ENCODE data around the gene RANBP1. TPM values are rescaled to one million over a fixed set of nuclear protein-coding genes. Genes with fewer than 3 reads are reported as not detected.
A peak's percentile ranks its signal among the peaks of the same experiment; 100 is the strongest.

The RANBP1 gene
- total and polyA plus RNA-seq, 9 of the 15 experiments (the other 6 are each of a cell fraction or from before 2014, with no cell fraction given), result 162 to 2,891 (median 1,289) TPM

- peak; percentile 54; the same call in 1 of the 2 replicates for TF ChIP-seq ZNF280B (CRISPR knock-in tag; IDR thresholded peaks at IDR 0.05)
- TF ChIP-seq, protein P1, sequence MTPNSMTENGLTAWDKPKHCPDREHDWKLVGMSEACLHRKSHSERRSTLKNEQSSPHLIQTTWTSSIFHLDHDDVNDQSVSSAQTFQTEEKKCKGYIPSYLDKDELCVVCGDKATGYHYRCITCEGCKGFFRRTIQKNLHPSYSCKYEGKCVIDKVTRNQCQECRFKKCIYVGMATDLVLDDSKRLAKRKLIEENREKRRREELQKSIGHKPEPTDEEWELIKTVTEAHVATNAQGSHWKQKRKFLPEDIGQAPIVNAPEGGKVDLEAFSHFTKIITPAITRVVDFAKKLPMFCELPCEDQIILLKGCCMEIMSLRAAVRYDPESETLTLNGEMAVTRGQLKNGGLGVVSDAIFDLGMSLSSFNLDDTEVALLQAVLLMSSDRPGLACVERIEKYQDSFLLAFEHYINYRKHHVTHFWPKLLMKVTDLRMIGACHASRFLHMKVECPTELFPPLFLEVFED (CRISPR knock-in tag; conservative IDR thresholded peaks at IDR 0.05), result 0 out of 2 replicates have a peak, but pooled peaks have one; percentile 1
- no peak for TF ChIP-seq MYBL2 (IDR thresholded peaks at IDR 0.05; ENCODE audit: low read depth)
- no peak for TF ChIP-seq MYBL2 (CRISPR knock-in tag; IDR thresholded peaks at IDR 0.05; ENCODE audit: borderline replicate concordance)
- peak in 1 of 2 experiments; percentile 90; a peak in 2 of 4 replicates for TF ChIP-seq MLX (CRISPR knock-in tag; conservative IDR thresholded peaks at IDR 0.05)
- no peak for TF ChIP-seq GTF2F1 (IDR thresholded peaks at IDR 0.05; ENCODE audit: low read depth, low read length)
- no peak for TF ChIP-seq RCOR1 (IDR thresholded peaks at IDR 0.05; ENCODE audit: borderline replicate concordance in 1 of 2, low read depth in 2 of 2, low read length in 2 of 2)
- no peak for TF ChIP-seq POU5F1 (IDR thresholded peaks at IDR 0.05; ENCODE audit: borderline replicate concordance, low read depth, low read length, partially characterized antibody)
- no peak for TF ChIP-seq ZNF586 (CRISPR knock-in tag; conservative IDR thresholded peaks at IDR 0.05)
- no peak for TF ChIP-seq ZNF431 (CRISPR knock-in tag; IDR thresholded peaks at IDR 0.05)
- no peak for TF ChIP-seq ESRRA (IDR thresholded peaks at IDR 0.05; ENCODE audit: borderline replicate concordance, low read depth)
- TF ChIP-seq, protein P2, sequence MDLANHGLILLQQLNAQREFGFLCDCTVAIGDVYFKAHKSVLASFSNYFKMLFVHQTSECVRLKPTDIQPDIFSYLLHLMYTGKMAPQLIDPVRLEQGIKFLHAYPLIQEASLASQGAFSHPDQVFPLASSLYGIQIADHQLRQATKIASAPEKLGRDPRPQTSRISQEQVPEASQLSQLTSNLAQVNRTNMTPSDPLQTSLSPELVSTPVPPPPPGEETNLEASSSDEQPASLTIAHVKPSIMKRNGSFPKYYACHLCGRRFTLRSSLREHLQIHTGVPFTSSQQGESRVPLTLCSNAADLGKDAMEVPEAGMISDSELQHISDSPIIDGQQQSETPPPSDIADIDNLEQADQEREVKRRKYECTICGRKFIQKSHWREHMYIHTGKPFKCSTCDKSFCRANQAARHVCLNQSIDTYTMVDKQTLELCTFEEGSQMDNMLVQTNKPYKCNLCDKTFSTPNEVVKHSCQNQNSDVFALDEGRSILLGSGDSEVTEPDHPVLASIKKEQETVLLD (IDR thresholded peaks at IDR 0.05), result no peak
- TF ChIP-seq C11orf30 (IDR thresholded peaks at IDR 0.05; ENCODE audit: low read depth), result no peak
- peak; percentile 60 for TF ChIP-seq THAP12 (CRISPR knock-in tag; IDR thresholded peaks at IDR 0.05)
- TF ChIP-seq POLR2B (IDR thresholded peaks at IDR 0.05; ENCODE audit: low read depth, partially characterized antibody), result peak; percentile 57
- 0 out of 2 replicates have a peak, but pooled peaks have one; percentile 0 for TF ChIP-seq ZNF324 (CRISPR knock-in tag; IDR thresholded peaks at IDR 0.05)
- no peak for TF ChIP-seq ZNF696 (CRISPR knock-in tag; conservative IDR thresholded peaks at IDR 0.05)
- TF ChIP-seq ZFPM2 (CRISPR knock-in tag; IDR thresholded peaks at IDR 0.05), result peak; percentile 62; the same call in 1 of the 2 replicates
- no peak for TF ChIP-seq NRF1 (conservative IDR thresholded peaks at IDR 0.05 in 1 of 2, IDR thresholded peaks at IDR 0.05 in 1 of 2)
- TF ChIP-seq XRCC5 (IDR thresholded peaks at IDR 0.05; ENCODE audit: low read depth, low read length), result no peak
Measured at GRCh38 chr22:20112623-20113511, 3.0 kb upstream of the RANBP1 start (continued).

All from K562 (cell line).